NT2/D1 (cell line): ENCODE measurements around the gene EPM2A.
"Not testable (repeated sequence)": the region's sequence is repeated elsewhere in the genome, so short reads cannot be mapped to it uniquely, and the experiment has no call there.

Experiments used
- DNase-seq: peaks from one replicate; pipeline ENCODE4 v3.0.0-alpha.2; 2011; ENCODE audit warnings: low read depth, low spot score
- H3K27me3 ChIP-seq: 2 replicates; pipeline ENCODE4 v1.6.0; 2011; ENCODE audit warnings: mild to moderate bottlenecking; ENCODE audit not compliant: insufficient read length, insufficient read depth
- H3K36me3 ChIP-seq: 2 replicates; pipeline ENCODE4 v1.6.1; 2011; ENCODE audit warnings: mild to moderate bottlenecking, low read length, mixed read lengths; ENCODE audit not compliant: insufficient read depth, insufficient read length
- H3K4me1 ChIP-seq: 2 replicates; pipeline ENCODE4 v1.5.1; 2011; ENCODE audit not compliant: insufficient read depth, insufficient read length
- H3K4me3 ChIP-seq: 2 replicates; pipeline ENCODE4 v1.5.1; 2011; ENCODE audit warnings: low read depth; ENCODE audit not compliant: insufficient read length
- H3K9ac ChIP-seq: 2 replicates; pipeline ENCODE4 v1.6.0; 2011; ENCODE audit warnings: low read depth; ENCODE audit not compliant: insufficient read length
- H3K9me3 ChIP-seq: 2 replicates; pipeline ENCODE4 v1.5.1; 2011; ENCODE audit warnings: mild to moderate bottlenecking, low read length; ENCODE audit not compliant: insufficient read depth
- SUZ12 ChIP-seq: IDR thresholded peaks from 2 replicates; pipeline ENCODE4 v1.6.1; 2011; ENCODE audit not compliant: insufficient read length, insufficient read depth; ENCODE audit errors: extremely low read depth
- YY1 ChIP-seq: IDR thresholded peaks from 2 replicates; pipeline ENCODE4 v1.6.1; 2011; ENCODE audit not compliant: insufficient read length, insufficient read depth
- ZNF274 ChIP-seq: IDR thresholded peaks from 2 replicates; pipeline ENCODE4 v1.6.1; 2011; ENCODE audit warnings: mild to moderate bottlenecking, low read depth, low read length

EPM2A gene

GRCh38 chr6:145714731-145715130 is 20.6 kb downstream of the EPM2A start:
- H3K27me3 ChIP-seq = no peaks in the 10 kb centered on the region
- TF ChIP-seq YY1 = no peak
- TF ChIP-seq SUZ12 = no peak
- no peak for TF ChIP-seq ZNF274
- no peak overlapping the region for H3K4me3 ChIP-seq
- H3K36me3 ChIP-seq = no peaks in the 10 kb centered on the region
- H3K9me3 ChIP-seq = peaks cover 11% of the 10 kb centered on the region; the same call in 1 of the 2 replicates
- DNase-seq = no peak
- H3K4me1 ChIP-seq = no peaks in the 10 kb centered on the region
- no peak overlapping the region for H3K9ac ChIP-seq

GRCh38 chr6:145713773-145714172 is 21.5 kb downstream of the EPM2A start:
- Histone ChIP-seq H3K36me3 (no peaks in the 10 kb centered on the region), H3K9me3 (peaks cover 11% of the 10 kb centered on the region; the same call in 1 of the 2 replicates), H3K4me1 (no peaks in the 10 kb centered on the region), H3K27me3 (no peaks in the 10 kb centered on the region), H3K9ac (no peak overlapping the region), H3K4me3 (no peak overlapping the region)
- DNase-seq = no peak
- no peak for TF ChIP-seq ZNF274
- no peak for TF ChIP-seq SUZ12
- no peak for TF ChIP-seq YY1

GRCh38 chr6:145711372-145711771 is 23.9 kb downstream of the EPM2A start:
- Histone ChIP-seq H3K27me3 (no peaks in the 10 kb centered on the region), H3K4me3 (no peak overlapping the region), H3K9ac (no peak overlapping the region), H3K9me3 (peaks cover 18% of the 10 kb centered on the region; the same call in 1 of the 2 replicates), H3K36me3 (no peaks in the 10 kb centered on the region), H3K4me1 (no peaks in the 10 kb centered on the region)
- no peak for DNase-seq
- no peak for TF ChIP-seq YY1
- TF ChIP-seq SUZ12 = no peak
- no peak for TF ChIP-seq ZNF274

GRCh38 chr6:145707397-145707796 is 27.9 kb downstream of the EPM2A start:
- no peak for DNase-seq
- no peak overlapping the region for H3K9ac ChIP-seq
- peaks cover 7% of the 10 kb centered on the region; the same call in 1 of the 2 replicates for H3K9me3 ChIP-seq
- no peak for TF ChIP-seq SUZ12
- TF ChIP-seq YY1 = no peak
- no peak for TF ChIP-seq ZNF274
- no peaks in the 10 kb centered on the region for H3K36me3 ChIP-seq
- H3K4me1 ChIP-seq = no peaks in the 10 kb centered on the region
- H3K4me3 ChIP-seq = no peak overlapping the region
- H3K27me3 ChIP-seq = no peaks in the 10 kb centered on the region

GRCh38 chr6:145705561-145705960 is 29.8 kb downstream of the EPM2A start:
- no peak for DNase-seq

GRCh38 chr6:145704143-145704781 is 31.1 kb downstream of the EPM2A start:
- DNase-seq = no peak
- Histone ChIP-seq H3K9me3 (peaks cover 7% of the 10 kb centered on the region; the same call in 1 of the 2 replicates), H3K4me1 (no peaks in the 10 kb centered on the region), H3K36me3 (no peaks in the 10 kb centered on the region), H3K4me3 (no peak overlapping the region), H3K9ac (no peak overlapping the region), H3K27me3 (no peaks in the 10 kb centered on the region)
- TF ChIP-seq SUZ12 = no peak
- no peak for TF ChIP-seq YY1
- no peak for TF ChIP-seq ZNF274

More at GRCh38 chr6:145705561-145705960, 29.8 kb downstream of the EPM2A start:
- Histone ChIP-seq H3K36me3 (no peaks in the 10 kb centered on the region), H3K4me3 (no peak overlapping the region), H3K9me3 (peaks cover 7% of the 10 kb centered on the region; the same call in 1 of the 2 replicates), H3K9ac (no peak overlapping the region), H3K27me3 (no peaks in the 10 kb centered on the region), H3K4me1 (no peaks in the 10 kb centered on the region)
- no peak for TF ChIP-seq YY1
- no peak for TF ChIP-seq ZNF274
- TF ChIP-seq SUZ12 = no peak

GRCh38 chr6:145699462-145699861 is 35.9 kb downstream of the EPM2A start:
- H3K9ac ChIP-seq = no peak overlapping the region
- DNase-seq = no peak

GRCh38 chr6:145697401-145697800 is 37.9 kb downstream of the EPM2A start:
- H3K4me1 ChIP-seq, H3K4me3 ChIP-seq, H3K9me3 ChIP-seq, DNase-seq, H3K36me3 ChIP-seq, H3K27me3 ChIP-seq, H3K9ac ChIP-seq: not testable (repeated sequence)

More at GRCh38 chr6:145699462-145699861, 35.9 kb downstream of the EPM2A start:
- H3K27me3 ChIP-seq = no peaks in the 10 kb centered on the region
- no peak for TF ChIP-seq YY1
- TF ChIP-seq SUZ12 = no peak
- no peak for TF ChIP-seq ZNF274
- no peaks in the 10 kb centered on the region for H3K9me3 ChIP-seq
- no peaks in the 10 kb centered on the region for H3K36me3 ChIP-seq
- H3K4me1 ChIP-seq = no peaks in the 10 kb centered on the region
- H3K4me3 ChIP-seq = no peak overlapping the region
